Right renal pelvis (tissue), 4 donors: ENCODE measurements around the gene S100A3. TPM values are rescaled to one million over a fixed set of nuclear protein-coding genes. Genes with fewer than 3 reads are reported as not detected.
A peak's percentile ranks its signal among the peaks of the same experiment; 100 is the strongest.
"Not testable (repeated sequence)": the region's sequence is repeated elsewhere in the genome, so short reads cannot be mapped to it uniquely, and the experiment has no call there.

Experiments
- DNase-seq, 4 donors: peaks; one replicate each; pipeline ENCODE4 v3.0.0-alpha.2; 2013; ENCODE audit warnings: low read depth in 4 of 4, low spot score in 3 of 4, missing footprints in 1 of 4
- polyA plus RNA-seq, 4 donors: library from polyadenylated mRNA; unstranded; fragments of 120-200 nt; gene quantifications; one replicate each; pipeline ENCODE4 v1.2.1, GENCODE V29; 2013; ENCODE audit not compliant: insufficient read length in 4 of 4

Gene S100A3
- polyA plus RNA-seq, 4 donors, result 0.24 to 0.41 (median 0.35) TPM; not detected in 1

DNA sequence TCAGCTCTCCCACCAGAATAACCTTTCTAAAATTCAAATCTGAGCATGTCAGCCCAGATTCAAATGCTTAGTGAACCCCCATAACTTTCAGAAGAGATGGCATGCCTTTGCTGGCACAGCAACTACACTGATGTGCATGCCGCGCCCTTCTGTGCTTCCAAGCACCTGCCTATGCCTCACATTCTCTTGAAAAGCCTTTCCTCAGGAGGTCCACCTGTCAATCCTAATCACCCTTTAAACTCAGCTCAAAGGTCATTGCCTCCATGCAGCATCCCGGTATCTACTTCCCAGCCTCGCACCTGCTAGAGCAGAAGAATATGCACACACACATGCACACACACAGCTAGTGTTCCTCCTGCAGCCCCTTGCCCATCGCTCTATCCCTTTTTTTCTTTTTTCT is 21.8 kb upstream of the S100A3 start:
- no peak for DNase-seq

DNA sequence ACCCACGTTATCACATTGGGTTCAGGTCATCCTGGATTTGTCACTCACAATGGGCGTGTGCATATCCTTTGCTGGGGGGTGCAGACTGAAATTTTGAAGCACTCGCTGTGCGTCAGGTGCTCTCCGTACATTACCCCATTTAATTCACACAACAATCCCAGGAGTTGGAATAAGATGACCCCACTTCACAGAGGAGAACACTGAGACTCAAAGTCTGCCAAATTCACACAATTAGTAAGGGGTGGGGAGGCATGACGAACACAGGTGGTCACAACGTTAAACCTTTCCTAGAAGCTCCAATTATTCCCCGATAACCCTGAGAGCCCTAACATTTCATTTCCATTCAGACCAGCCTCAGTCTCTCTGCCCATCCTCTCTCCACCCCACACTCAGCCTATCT is 20.4 kb upstream of the S100A3 start:
- no peak for DNase-seq

DNA sequence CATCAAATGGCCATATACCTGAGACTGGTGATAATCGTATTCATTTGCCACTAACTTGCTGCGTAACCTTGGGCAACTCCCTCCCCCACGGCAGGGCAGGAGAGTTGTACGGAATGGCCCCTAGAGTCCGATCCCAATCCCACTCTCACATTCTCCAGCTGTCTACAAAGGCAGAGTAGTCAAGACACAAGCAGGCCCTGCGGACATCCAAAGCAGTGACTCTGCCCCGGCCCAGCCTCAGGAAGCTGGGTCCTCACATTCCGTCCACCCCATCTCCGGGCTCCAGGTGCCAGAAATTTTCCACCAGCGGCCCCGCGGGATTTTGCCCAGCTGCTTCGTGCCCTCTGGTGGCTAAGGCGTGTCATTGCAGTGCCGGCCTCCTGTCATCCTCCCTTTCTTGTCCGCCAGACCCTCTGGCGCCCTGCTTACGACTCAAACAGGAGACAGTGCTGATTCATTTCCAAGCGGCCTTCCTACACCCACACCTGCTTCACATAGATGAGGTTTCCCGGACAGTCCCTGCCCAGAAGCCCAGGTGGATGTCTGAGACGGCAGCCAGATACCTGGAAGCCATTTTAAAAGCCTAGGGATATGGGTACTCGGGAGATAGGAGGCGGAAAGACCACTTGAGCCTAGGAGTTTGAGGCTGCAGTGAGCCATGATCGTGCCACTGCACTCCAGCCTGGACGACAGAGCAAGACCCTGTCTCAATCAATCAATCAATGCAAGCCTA is 19.5 kb upstream of the S100A3 start:
- peak; percentile 76 to 85 (median 84) for DNase-seq

DNA sequence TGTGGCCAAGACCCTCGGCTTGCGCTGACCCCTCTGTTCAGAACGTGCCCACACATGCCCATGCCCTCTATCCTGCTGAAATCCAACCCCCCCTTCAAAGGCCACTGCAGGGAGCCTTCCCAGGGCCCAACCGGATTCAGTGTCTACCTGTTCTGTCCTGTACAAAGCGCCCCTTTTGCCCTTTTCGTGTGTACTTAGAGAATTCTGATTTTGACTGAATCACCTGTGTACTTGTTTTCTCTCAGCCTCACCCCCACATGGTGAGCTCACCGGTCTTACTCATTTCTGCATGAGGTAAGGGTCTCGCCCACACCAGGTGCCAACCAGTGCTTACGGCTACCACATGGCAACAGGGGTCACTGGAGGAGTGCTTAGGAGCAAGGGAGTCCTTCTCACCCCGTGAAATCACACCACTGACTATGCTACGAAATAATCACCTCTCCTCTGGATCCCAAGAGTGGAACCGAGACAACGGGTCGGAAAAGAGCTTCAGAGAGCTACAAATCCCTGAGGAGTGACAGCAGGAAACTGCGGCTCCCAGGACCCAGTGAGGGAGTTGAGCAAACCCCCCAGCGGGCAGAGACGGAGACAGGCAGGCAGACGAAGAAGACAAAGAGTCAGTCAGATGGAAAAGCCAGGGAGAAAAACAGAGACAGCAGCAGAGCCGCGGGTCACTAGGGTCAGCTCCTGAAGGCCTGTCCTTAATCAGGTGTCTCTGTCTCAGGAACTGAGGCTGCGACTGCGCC is 18.7 kb upstream of the S100A3 start:
- DNase-seq, result no peak

DNA sequence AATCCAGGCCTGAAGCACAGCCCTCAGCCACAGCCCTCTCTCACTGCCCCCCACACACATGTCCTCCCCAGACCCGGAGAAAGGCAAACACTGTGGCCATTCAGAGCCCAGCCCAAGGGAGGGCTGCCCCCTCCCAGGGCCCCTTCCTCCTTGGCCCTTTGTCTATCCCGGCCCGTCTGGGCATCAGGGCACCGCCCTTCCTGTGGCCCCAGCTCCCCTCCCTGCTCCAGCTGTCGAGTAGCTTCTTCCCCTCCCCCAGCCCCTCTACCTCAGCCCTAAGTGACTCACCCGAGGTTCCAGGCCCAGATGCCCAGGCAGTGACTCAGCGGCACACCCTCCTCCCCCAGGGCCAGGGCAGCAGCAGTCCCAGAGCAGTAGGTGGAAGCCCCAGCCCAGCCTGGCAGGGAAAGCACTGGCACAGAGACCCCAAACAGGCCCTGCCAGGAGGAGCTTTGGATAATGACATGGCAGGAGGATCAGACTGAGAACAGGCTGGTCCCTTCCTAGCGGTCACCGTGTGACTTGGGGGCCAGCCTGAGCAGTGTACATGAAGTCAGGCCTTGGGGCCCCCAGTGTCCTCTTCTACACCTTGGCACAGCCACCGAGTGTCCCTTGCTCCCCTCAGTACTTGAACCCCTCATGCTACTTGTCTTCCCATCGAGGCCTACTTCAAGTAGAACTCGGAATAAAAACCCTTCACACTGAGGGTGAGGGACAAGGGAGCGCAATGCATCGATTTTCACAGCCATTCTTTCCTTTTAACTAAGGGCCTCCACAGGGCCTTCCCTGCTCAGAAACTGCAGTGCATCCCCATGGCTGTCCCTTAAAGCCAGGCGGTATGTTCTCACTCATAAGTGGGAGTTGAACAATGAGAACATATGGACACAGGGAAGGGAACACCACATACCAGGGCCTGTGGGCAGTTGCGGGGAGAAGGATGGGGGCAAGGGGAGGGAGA is 17.6 kb upstream of the S100A3 start:
- DNase-seq, result no peak

DNA sequence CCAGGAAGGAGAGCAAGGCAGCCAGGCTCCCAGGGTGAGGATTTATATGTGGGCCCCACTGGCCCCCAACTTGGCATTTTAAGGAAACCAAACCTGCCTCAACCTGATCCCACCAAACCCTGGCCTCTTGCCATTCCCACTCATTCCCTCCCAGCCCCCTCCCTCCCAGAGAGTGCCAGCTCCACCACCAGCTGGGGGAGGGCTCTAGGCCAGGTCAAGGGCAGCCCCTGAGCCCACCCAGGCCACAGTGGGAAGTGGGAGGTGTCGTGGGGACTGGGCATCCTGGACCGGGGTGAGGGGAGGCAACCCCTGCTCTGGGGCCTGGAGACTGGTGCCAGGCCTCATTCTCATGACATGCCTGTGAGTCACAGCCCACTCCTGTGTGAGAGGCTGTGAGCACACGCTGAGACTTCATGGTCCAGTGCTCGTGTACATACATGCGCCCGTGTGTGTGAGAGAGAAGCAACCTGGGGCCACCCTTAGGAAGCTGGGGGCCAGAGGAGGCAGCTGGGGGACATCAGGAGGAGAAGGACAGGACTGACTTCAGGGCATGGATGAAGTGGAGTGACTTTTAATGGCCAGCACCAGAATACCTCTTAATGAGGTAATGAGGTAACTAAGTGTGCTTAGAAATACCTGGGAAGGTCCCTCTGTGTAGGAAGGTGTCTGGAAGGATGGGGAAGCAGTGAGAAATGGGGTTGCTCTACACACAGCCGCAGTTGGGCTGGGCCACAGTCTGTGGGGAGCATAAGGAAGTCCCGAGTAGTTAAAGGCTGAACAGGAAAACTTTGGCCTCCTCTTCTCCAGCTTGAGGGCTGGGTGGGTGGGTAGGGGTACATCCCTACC is 16.7 kb upstream of the S100A3 start, which contains the start of gene S100A2:
Gene S100A2, minus strand, starts transcription at position 316 of the 846 bp plus-strand sequence. CDS start 1,967 bp downstream, outside the sequence.
- no peak for DNase-seq

DNA sequence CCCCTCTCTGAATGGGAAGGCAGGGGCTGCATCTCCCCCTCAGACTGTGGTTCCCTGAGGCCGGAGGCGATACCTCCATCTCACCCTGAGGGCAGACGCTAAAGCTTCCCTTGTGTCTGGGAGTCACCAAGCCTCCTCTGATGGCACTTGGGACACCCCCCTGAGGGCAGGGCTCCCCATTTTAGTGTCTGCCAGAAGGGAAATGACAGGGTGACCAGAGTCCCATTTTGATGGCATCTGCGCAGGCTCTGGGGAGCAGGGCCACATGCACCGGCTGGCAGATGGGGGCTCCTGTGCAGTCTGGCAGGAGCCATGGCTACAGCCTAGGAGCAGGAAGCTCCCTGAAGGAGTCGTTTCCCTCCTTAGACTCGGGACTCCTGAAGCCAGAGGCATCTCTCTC is 14.9 kb upstream of the S100A3 start:
- DNase-seq, result no peak

DNA sequence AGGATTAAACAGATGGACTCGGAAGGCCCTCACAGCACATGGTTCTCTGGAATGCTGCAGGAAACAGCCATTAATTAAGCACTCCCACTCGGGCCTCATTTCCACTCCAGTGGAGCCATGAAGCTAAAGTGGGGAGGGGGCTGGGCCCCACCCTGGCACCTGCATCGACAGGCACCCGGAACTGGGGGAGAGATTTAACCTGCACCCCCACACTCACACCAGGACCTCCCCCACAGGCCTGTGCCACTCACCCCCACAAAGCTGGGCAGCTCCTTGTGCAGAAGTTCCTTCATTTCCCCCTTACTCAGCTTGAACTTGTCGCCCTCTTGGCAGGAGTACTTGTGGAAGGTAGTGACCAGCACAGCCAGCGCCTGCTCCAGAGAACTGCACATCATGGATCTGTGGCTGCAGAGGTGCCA is 14.4 kb upstream of the S100A3 start:
- DNase-seq, result no peak

DNA sequence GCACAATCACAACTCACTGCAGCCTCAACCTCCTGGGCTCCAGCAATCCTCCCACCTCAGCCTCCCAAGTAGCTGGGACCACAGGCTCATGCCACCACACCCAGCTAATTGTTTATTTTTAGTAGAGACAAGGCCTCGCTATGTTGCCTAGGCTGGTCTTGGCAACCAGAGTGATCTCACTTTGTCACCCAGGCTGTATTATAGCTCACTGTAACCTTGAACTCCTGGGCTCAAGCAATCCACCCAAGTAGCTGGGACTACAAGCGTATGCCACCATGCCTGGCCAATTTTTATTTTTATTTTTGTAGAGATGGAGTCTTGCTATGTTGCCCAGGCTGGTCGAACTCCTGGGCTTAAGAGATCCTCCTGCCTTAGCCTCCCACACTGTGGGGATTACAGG is 13.0 kb upstream of the S100A3 start:
- DNase-seq, result not testable (repeated sequence)

DNA sequence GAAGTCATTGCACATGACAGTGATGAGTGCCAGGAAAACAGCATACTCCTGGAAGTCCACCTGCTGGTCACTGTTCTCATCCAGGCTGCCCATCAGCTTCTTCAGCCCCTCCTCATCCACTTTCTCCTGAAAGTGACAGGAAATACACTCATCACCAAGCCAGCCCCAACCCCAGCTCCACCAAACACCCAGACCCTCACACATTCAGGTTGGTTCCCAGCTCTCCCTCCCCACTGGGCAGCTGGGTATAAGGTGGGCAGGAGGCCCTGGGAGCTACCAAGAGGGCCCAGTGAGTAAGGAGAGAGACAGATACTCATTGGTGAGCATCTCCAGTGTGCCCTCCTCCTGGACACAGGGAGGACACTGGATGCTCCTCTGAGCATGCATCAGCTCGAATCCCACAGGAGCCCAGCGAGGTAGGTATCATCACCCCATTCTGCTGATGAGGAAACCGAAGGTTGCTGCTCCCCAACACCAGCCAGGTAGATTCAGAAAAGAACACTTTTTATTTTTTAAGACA is 12.5 kb upstream of the S100A3 start:
- DNase-seq, result no peak

DNA sequence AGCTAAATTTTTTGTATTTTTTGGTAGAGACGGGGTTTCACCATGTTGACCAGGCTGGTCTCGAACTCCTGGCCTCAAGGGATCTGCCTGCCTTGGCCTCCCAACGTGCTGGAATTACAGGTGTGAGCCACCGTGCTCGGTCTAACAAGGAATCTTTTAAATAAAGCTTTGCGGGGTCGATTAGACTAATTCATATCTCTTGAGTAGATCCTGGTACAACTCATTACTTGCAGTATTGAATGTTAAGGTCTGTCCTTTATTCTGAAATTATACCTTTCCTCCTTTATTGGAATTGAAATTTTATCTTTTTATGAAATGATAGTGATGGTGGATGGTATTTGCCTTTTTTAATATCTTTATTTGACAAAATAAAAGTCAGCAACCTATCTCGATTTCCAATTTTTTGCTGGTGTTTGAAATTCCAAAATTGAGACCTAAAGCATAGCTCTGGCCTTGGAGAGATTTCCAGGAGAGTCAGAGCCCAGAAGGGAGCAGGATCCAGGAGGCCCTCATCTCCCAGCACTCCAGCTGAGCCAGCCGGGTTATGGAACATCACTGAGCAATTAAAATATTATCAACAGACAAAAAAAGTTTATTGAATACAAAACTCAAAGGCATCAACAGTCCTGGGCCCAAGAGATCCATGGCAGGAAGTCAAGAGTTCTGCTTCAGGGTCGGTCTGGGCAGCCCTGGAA is 11.9 kb upstream of the S100A3 start:
- DNase-seq, result no peak

DNA sequence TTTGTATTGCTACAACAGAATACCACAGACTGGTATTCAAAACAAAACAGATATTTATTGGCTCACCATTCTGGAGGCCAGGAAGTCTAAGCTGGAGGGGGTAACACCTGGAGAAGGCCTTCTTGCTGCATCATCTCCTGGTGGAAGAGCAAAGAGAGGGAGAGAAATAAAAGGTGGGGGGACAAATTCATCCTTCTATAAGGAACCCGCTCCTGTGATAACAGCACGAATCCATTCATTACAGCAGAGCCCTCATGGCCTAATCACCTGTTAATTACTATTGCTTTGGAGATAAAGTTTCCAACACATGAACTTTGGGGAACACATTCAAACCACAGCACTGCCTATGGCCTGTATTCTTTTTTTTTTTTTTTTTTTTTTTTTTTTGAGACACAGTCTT is 11.2 kb upstream of the S100A3 start:
- no peak for DNase-seq

DNA sequence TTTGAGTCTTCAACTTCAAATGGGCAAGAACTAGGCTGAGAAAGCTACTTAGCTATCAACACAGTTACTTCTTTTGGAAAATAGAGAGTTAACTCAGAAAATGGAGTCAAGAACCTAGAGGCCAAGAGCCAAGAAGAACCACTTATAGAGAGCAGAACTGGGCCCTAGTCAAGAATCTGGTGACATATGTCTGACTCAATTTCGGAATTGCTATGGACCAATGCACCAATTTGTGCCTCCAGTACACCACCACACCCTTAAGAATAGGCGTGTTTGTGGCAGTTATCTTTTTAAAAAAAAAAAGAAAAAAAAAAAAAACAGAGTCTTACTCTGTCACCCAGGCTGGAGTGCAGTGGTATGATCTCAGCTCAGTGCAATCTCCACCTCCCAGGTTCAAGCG is 8.8 kb upstream of the S100A3 start:
- DNase-seq, result no peak

DNA sequence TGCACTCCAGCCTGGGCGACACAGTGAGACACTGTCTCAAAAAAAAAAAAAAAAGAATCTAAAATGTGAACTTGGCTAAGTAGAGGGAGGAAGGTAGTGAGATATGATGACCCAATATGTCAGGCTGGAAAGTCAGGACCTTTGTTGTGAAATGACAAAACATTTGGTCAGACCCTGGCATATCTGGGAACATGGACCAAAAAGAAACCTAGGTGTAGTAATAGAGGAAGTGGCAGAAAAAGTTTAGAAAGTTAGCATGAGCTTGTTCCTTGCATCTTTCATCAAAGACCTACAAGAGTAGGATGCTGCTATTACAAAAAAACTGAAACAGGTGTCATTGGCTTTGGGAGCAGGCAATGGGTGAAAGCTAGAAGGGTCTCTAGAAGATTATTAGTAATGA is 7.3 kb upstream of the S100A3 start:
- DNase-seq, result no peak

DNA sequence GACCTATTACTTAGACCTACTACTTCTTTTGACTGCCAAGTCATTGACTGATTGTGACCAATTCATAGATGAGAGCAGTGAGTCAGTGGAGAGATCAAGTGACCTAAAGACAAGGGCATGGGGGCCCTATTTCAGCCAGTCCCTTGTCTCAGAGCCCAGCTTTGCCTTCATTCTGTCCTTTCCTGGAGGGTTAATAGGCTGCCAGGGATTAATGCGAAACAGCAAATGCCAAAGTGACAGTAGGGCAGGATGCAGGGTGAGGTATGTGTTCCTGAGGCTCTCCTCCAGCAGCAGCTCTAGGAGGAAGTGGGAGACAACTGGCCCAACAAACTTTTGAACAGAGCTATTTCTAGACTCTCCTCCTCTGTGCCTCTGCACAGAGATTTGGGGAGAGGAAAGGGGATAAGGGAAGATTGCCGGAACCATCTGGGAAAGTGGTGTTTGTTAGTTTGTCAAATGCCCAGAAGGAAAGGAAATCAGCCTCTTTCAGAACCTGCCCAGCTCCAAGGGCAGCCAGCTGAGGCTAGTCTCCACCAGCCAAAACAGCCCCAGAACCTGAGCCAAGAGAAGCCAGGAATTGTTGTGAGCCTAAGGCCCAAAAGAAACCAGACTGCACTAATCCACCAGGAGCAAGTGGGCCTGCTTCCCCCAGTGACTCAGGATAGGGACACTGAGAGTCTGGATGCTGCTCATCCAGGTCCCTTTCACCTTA is 4.9 kb upstream of the S100A3 start:
- no peak for DNase-seq

DNA sequence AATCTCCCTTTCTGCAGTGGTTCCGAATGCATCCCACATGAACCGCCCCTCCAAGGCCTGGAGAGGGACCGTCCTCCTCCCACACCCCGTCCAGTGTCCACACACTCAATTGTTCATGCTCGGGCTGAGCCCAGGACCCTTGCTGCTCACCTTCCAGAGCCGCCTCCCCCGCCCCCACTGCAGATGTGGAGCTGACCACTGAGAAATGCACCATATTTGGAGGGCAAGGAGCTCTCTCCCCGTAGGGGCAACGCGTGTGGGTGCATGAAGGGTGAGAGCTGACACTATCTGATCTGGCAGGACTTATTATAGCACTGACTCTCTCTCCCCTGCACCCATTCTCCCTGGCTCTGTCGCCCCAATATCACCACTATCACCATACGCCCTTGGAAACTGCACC is 4.0 kb upstream of the S100A3 start:
- DNase-seq, result no peak

DNA sequence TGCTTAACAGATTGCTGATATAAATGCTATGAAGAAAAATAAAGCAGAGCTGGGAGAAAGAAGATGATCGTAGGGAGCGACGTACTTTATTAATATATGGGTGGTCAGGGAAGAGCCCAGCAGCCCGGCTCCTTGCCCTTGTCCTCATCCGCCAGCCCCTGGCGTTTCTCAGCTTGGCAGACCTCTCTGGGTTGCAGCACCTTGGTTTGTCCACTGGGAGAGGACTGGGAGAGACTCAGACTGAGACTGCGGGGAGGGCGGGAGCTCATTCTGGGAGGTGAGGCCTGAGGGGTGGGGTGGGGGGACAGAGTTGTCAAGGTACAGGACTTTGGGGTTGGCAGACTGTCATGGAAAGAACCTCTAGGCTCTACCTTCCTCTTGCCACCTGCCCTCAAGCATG is 3.3 kb upstream of the S100A3 start:
- DNase-seq, result no peak

DNA sequence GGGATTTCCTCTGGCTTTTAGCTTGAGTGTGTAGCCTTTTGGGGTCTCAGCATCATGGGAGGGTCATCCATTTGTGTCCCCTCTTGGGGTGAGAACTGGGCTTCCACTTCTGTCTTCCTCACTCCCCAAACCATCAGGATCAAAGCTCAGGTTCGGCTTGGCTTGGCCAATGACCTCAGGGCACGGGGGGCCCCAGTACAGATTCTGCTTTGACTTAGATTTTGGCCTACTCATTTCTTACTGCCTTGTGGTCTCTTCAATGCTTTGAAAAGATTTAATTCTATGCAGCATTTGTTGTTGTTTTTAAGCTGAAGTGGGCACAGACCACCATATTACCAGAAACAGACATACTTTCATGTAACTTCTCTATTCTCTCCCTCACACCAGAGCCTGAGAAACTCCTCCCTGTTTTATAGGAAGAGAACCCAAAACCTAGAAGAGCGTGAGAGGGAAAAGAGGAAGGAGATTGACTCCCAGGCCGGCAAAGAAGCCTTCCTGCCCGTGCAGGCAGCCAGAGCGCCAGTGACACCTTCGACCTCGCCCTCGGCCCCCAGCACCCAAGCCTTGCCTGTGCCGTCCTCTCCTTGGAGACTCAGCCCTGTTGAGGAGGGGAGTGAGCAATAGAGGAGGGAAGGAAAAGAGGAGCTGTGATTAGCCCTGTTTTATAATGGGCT is 1.9 kb upstream of the S100A3 start:
- no peak for DNase-seq
